ENCODE data around the gene BCL2.
"Not testable (repeated sequence)": the region's sequence is repeated elsewhere in the genome, so short reads cannot be mapped to it uniquely, and the experiment has no call there.

BCL2 gene

DNA sequence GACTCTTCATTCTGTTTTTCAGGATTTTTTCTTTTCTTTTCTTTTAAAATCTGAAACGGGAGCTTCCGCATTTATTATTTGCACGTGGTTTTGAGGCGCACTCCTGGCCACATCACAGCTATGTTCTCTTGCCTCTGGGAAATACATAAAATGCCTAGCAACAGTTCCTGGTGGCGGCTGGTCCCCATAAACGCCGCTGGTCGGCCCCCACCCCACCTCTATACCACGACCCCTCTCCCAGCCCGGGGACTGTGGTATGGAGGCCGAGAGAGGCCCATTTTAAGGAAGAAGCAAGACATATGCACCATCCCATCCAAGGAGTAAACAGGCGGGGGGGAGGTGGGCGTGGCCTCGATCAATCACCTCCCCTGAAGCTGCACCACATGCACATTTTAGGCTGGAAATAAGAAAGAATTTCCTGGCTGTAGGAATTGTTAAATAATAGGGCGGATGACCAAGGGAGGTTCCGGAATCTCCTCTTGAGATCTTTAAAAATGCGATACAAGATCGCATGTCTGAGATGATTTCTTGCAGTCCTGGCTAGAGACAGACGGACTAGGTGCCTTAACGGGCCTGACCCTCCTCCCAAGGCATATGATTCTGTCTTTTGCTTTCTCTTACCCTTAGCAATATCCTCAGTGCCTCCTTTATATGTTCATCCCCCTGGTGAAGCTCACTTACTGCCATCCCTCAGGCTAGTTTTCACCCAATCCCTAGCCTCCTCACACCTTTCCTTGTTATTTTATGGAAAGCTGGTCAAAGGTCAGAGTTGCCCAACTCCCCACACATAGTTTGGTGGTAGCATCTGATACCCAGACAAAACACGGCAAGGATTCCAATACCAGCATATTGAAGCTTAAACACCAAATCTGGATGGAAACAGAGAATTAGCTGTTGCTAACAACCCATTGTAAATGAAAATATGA lies 82.4 kb downstream of the BCL2 start:
- DNase-seq (ENCODE audit: low read depth in 3 of 3, low spot score in 1 of 3), result no peak

DNA sequence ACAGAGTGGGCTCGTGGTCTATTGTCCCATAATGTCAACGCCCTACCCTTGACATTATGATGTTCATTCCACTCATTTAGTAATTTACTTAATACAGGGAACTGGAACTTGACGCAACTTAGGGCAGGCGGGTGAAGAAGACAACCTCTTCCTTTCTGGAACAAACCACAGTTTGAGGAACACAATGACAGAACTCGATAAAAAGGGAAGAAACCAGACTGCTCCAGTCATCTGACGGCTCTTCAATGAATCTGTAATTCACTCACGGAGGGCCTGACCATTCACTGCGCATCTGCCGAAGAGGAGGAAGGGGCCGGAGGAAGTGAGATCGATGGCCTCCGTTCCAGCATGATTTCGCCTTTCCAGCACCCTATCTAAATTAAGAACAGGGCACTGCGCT lies 83.2 kb downstream of the BCL2 start:
- DNase-seq (ENCODE audit: low read depth in 3 of 3, low spot score in 1 of 3), result no peak

GRCh38 chr18:63235920-63236319 lies 83.6 kb downstream of the BCL2 start:
- DNase-seq (ENCODE audit: low read depth in 3 of 3, low spot score in 1 of 3), result not testable (repeated sequence)

DNA sequence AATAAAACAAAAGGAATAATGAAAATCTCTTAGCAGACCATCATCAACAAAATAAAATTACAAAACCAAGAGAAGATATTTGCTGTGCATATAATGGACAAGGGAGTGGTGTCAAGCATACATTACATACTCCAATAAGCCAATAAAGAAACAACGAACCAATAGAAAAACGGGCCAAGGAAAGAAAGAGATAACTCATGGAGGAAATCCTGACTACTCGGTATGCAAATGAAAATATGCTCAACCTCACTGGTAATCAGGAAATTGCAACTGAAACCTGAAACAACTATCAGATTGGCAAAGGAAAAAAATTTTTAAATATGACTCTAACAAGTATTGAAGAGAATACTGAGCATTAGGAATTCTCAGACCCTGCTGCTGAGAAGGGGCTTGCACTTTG lies 84.7 kb downstream of the BCL2 start:
- no peak for DNase-seq (ENCODE audit: low read depth in 3 of 3, low spot score in 1 of 3)

- DNase-seq (ENCODE audit: low read depth in 3 of 3, low spot score in 1 of 3), result no peak
Measured at GRCh38 chr18:63234432-63234831, 85.1 kb downstream of the BCL2 start.

DNA sequence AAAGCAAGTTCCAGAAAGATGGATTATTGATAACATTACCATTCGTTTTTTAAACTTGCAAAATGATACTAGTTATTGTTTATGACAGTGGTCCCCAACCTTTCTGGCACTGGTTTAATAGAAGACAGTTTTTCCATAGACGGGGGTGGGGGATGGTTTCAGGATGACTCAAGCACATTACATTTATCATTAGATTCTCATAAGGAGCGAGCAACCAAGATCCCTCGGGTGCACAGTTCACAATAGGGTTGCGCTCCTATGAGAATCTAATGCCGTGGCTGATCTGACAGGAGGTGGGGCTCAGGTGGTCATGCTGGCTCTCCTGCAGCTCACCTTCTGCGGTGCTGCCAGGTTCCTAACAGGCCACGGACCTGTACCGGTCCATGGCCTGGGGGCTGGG lies 86.2 kb downstream of the BCL2 start:
- no peak for DNase-seq (ENCODE audit: low read depth in 3 of 3, low spot score in 1 of 3)

- no peak for DNase-seq (ENCODE audit: low read depth in 3 of 3, low spot score in 1 of 3)
Measured at GRCh38 chr18:63232826-63233225, 86.7 kb downstream of the BCL2 start.

GRCh38 chr18:63229971-63230370 lies 89.6 kb downstream of the BCL2 start:
- DNase-seq (ENCODE audit: low read depth in 3 of 3, low spot score in 1 of 3), result no peak

DNA sequence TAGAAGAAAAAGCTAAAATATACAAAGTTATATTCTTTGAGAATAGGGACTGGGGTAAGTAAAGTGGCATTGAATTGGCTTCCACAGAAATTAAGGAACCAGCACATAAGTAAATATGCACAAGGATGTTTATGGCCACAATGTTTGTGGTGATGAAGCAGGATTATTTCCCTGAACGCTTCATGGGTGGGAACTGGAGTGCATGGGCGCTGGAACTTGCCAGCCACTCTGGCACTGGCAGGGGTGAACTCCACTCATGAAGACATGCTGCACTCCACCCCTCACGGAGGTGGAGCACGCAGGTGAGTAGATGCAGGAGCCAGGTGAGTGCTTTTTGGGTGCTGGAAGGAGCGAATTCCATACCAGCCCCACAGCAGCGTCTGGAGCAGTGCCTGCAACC lies 94.1 kb downstream of the BCL2 start:
- DNase-seq (ENCODE audit: low read depth in 3 of 3, low spot score in 1 of 3), result no peak

GRCh38 chr18:63224630-63225029 lies 94.9 kb downstream of the BCL2 start:
- DNase-seq (ENCODE audit: low read depth in 3 of 3, low spot score in 1 of 3), result no peak

DNA sequence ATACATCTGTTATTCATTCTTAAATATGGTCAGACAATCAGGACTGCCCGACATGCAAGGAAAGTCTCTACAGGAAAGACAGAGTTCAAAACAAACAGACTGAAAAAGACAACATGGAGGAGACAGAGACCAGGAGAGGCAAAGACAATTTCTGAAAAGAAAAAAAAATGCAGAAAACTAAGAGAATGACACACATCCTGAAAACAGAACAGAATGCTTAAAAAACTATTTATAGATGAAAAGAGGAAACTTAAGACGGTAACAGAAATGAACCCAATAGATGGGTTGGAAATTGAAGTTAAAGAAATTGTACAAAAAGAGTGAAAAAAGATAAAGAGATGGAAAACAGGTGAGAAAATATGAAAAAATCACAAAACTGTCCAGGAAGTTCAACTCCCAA lies 95.7 kb downstream of the BCL2 start:
- DNase-seq (ENCODE audit: low read depth in 3 of 3, low spot score in 1 of 3), result no peak

DNA sequence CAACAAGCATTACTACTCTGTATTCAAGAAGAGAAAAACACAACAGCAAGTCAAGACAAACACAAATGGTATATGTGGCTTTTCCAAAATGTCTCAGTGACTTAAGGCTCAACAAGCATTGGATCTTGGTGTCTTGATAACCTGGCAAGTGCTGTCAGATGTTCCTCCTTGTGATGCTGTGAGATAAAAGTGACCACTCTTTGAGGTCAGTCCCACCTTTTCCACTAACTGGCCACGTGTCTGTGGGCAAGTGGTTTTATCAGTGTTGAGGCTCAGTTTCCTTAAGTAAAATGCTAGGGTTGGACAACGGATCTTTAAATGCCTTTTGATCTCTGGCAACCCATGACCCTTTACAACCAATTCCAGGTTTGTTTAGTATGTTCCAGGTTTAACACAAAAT lies 98.7 kb downstream of the BCL2 start:
- no peak for DNase-seq (ENCODE audit: low read depth in 3 of 3, low spot score in 1 of 3)

- no peak for DNase-seq (ENCODE audit: low read depth in 3 of 3, low spot score in 1 of 3)
Measured at GRCh38 chr18:63218472-63218871, 101.1 kb downstream of the BCL2 start.

- DNase-seq (ENCODE audit: low read depth in 3 of 3, low spot score in 1 of 3), result no peak
Measured at GRCh38 chr18:63216516-63217311, 102.9 kb downstream of the BCL2 start.

GRCh38 chr18:63213936-63214671 lies 105.5 kb downstream of the BCL2 start:
- DNase-seq (ENCODE audit: low read depth in 3 of 3, low spot score in 1 of 3), result no peak

DNA sequence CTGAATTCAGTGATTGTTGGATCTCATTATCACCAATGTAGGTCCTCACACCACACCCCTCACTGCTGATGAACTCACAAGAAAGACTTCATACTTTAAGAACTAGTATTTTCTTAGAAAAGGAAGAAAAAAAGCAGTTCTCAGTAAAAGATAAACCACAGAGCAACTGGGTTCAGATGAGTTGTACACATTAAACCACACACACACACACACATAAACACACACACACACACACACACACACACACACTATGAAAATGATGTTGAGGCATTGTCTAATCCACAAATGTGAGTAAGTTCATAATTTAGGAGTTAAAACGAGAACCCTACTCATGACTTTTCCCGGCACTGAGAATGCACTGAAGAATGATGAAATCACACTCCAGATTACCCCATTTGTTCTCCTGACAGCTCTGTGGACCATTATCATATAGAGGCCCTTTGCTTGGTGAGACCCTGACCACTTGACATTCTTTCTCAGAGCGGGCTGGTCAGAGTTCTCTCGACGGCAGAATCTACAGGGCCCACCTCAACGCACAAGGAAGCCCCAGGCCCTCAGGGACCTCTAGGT lies 106.2 kb downstream of the BCL2 start:
- DNase-seq (ENCODE audit: low read depth in 3 of 3, low spot score in 1 of 3), result no peak

- DNase-seq (ENCODE audit: low read depth in 3 of 3, low spot score in 1 of 3), result no peak
Measured at GRCh38 chr18:63210521-63210920, 109.0 kb downstream of the BCL2 start.

- no peak for DNase-seq (ENCODE audit: low read depth in 3 of 3, low spot score in 1 of 3)
Measured at GRCh38 chr18:63208676-63209075, 110.9 kb downstream of the BCL2 start.

DNA sequence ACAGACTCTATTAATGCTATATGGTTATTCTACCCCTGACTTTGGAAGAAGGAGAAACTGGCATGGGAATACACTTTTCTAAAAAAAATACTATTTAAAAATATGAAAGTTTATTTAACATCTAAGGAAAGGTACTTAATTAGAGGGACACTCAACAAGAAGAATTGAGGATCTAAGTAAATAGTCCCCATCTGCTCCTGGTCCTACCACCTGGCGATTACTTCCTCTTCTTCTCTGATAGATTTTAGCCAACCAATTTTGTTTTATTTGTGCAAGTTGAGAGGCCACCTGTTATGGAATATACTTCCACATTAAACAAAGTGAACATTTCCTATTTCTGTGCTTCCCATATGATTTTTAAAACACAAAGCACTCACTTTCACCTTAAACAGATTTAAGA lies 111.7 kb downstream of the BCL2 start:
- no peak for DNase-seq (ENCODE audit: low read depth in 3 of 3, low spot score in 1 of 3)

GRCh38 chr18:63207143-63207790 lies 112.3 kb downstream of the BCL2 start:
- DNase-seq (ENCODE audit: low read depth in 3 of 3, low spot score in 1 of 3), result no peak

All from stimulated activated CD4-positive, alpha-beta T cell treated with anti-CD3 and anti-CD28 coated beads, TNF-alpha, amount 100 ng/mL, for 1 hour (primary cell).